Erythroblast (primary cell): ENCODE data around the gene PAX3.

Source experiments
- DNase-seq, 2 experiments: peaks; one replicate each; lab custom pipeline; 2025; lab: John Stamatoyannopoulos, UW
- GATA1 ChIP-seq: IDR thresholded peaks from 2 replicates; pipeline ENCODE4 v1.6.1; 2011; ENCODE audit warnings: low read depth, mild to moderate bottlenecking, control low read depth, low read length, moderate library complexity
- POLR2A ChIP-seq: IDR thresholded peaks from 2 replicates; pipeline ENCODE4 v1.6.1; 2011; ENCODE audit warnings: mild to moderate bottlenecking, low read length

The PAX3 gene

GRCh38 chr2:222297600-222297935, 1.2 kb downstream of the PAX3 start:
- no peak for TF ChIP-seq GATA1
- TF ChIP-seq POLR2A: no peak
- DNase-seq: no peak

GRCh38 chr2:222296911-222297599, 1.7 kb downstream of the PAX3 start:
- TF ChIP-seq GATA1 (no peak), POLR2A (no peak)
- no peak for DNase-seq

GRCh38 chr2:222296311-222296741, 2.5 kb downstream of the PAX3 start:
- no peak for DNase-seq
- TF ChIP-seq POLR2A (no peak), GATA1 (no peak)

GRCh38 chr2:222295368-222296062, 3.3 kb downstream of the PAX3 start:
- no peak for DNase-seq
- TF ChIP-seq POLR2A: no peak
- no peak for TF ChIP-seq GATA1

- no peak for TF ChIP-seq GATA1
- TF ChIP-seq POLR2A: no peak
- no peak for DNase-seq
These were observed 3.8 kb downstream of the PAX3 start for GRCh38 chr2:222294996-222295367.

GRCh38 chr2:222293660-222294630, 4.9 kb downstream of the PAX3 start:
- DNase-seq: no peak
- TF ChIP-seq POLR2A (no peak), GATA1 (no peak)

- TF ChIP-seq POLR2A: no peak
- no peak for TF ChIP-seq GATA1
- no peak for DNase-seq
These were observed 6.4 kb downstream of the PAX3 start for GRCh38 chr2:222292149-222293134.

GRCh38 chr2:222291485-222291841, 7.3 kb downstream of the PAX3 start:
- TF ChIP-seq GATA1: no peak
- TF ChIP-seq POLR2A: no peak
- DNase-seq: no peak

- TF ChIP-seq POLR2A (no peak), GATA1 (no peak)
- DNase-seq: no peak
These were observed 7.9 kb downstream of the PAX3 start for GRCh38 chr2:222290736-222291484.

- no peak for TF ChIP-seq POLR2A
- no peak for TF ChIP-seq GATA1
- no peak for DNase-seq
These were observed 8.4 kb downstream of the PAX3 start for GRCh38 chr2:222290401-222290735.

GRCh38 chr2:222289278-222290160, 9.3 kb downstream of the PAX3 start:
- TF ChIP-seq GATA1 (no peak), POLR2A (no peak)
- no peak for DNase-seq
